ENCODE measurements around the gene MINDY4B.

MINDY4B gene

GRCh38 chr3:150840802-150841515, 64.3 kb downstream of the MINDY4B start:
- DNase-seq, result no peak

- no peak for DNase-seq
Measured at GRCh38 chr3:150830745-150831144, 74.5 kb downstream of the MINDY4B start.

DNA sequence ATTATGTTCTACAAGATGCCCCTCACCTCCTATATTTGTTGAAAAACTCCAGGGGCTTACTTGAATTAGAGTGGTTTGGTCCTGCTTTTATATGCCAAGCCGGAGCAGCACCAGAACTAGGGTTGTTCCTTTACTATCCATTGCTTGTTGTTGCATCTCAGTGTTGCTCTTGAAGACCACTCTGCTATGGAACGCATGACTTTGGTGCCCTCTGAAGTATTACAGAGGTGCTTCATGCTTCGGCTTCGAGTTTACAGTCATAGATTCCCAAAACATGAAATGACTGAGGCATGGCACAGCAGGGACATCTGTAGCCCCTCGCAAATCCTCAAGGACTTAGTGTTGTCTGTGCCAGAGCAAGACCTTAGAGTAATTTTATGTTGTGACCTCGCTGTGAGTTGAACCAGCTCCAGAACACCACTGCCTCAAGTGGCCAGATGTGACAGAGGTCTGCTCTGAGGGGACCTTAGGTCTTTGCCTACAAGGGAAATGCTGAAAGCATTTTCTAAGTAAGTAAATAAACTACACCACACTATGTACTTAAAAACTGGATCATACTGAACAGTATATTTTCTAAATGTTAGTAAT, 75.1 kb downstream of the MINDY4B start:
- no peak for DNase-seq

DNA sequence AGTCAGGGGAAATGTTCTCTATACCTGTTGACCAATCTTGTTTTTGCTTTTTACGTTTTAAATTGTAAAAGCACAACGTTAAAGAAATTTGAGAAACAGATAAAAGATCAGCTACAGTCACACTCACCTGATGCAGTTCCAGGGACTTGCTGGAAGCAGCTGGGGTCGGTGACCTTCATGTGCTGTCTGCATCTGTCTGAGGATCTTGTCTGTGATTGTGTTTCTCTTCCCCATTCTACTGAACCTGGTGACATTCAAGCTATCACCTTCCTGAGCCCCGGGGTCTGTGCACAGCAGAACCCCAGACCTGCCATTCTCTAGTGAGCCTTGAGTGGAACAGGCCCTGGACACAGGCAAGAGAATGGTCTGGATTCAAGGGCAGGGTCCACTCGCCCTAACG, 75.8 kb downstream of the MINDY4B start:
- DNase-seq, result no peak

GRCh38 chr3:150828997-150829396, 76.2 kb downstream of the MINDY4B start:
- no peak for DNase-seq

DNA sequence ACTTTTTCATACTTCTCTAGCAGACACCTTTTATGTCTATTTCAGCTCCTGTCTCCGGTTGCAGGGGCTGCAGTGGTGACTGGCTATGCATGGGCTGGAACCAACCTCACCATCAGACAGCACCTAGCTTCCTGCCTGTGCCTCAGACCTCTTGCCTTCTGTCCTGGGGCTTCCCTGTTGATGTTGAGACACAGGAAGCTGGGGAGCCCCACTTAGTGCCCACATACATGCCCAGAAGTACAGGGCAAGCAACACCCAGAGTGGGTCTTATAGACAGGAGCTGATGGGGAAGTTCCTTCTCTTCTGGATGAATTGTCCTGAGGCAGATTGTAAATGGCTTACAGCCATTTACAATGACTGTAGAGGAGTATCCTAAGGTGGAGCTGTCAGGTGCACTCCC, 77.0 kb downstream of the MINDY4B start:
- no peak for DNase-seq

GRCh38 chr3:150826466-150827282, 78.6 kb downstream of the MINDY4B start:
- no peak for DNase-seq

DNA sequence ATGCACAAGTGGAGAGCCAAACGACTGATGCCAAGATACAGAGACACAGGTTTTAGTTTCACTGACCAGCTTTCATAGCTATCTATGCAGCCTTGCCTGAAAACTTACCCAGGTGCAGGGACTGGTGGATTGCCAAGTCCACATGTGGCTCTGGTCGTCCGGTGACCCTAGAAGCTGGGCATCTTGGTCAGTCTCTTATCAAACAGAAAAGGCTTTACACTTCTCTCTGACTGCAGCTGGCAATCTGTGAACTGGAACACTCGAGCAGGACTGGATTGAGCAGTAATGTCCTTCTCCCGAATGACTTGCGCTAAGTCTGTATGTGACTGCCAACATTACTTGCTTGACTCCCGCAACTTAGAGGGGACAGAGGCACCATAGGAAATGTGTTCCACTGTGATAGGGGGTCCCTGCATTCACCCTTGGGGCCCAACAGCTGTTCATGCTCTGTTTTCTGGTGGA, 79.3 kb downstream of the MINDY4B start:
- DNase-seq, result no peak

DNA sequence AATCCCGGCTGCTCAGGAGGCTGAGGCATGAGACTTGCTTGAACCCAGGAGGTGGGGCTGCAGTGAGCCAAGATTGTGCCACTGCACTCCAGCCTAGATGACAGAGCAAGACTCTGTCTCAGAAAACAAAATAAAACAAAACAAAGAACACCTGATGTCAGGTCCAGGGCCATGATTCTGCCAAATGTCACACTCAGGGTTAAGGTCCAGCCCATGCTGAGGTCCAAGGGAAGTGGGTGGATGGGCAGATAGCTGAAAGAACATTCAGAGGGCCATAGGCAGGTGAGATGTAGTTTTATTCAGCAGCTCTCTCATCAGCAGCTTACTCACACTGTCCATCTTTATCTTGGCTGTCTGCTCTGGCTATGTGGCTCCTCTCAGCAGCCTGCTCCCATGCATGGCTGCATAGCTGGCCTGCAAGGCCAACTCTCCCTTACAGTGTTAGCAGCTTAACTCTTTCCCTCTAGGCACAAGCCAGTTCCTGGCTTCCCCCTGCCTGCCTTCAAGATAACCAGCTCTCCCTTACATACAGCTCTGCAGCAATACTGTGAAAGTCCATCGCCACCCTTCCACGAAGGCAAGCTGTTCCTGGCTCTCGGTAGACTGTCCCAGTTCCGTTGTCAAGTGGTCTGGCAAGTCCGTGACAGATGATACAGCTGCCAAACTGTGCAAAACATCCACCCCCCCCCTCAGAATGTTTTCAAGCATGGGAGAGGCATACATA, 79.9 kb downstream of the MINDY4B start:
- DNase-seq, result no peak

DNA sequence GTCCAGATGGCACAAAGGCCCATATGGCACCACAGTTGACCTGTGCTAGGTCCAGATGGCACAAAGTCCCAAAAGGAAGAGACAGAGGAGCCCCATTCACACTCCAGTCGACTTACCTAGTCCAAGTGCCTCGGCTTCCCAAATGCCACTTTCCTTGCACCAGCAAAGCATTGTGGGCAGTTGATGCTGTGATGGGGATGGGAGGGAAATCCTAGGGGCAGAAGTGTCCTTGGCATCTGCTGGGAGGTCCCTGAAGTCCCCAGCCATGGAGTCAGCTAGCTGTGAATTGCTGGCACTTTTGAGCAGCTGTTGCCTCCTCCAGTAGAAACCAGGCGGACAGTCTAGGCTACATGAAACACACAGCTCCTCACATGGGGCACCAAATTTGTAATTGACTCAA, 82.0 kb downstream of the MINDY4B start:
- no peak for DNase-seq

GRCh38 chr3:150822636-150823035, 82.6 kb downstream of the MINDY4B start:
- no peak for DNase-seq
